Tracheal epithelial cell (primary cell): ENCODE results near the gene ITGB3. TPM values are rescaled to one million over a fixed set of nuclear protein-coding genes. Genes with fewer than 3 reads are reported as not detected.

Source experiments
- total RNA-seq: library from RNA; depleted of rRNA; stranded (reverse); fragments of >200 nt; gene quantifications from 2 replicates; pipeline ENCODE4 v1.2.1, GENCODE V29; 2014

Gene ITGB3
- total RNA-seq: 0.64 and 97.1 TPM in 2 replicates

GRCh38 chr17:47253541-47254402, at the start of gene ITGB3:
ITGB3 (plus strand) TSS chr17:47253827; CDS start chr17:47253862, 35 bp downstream.

DNA sequence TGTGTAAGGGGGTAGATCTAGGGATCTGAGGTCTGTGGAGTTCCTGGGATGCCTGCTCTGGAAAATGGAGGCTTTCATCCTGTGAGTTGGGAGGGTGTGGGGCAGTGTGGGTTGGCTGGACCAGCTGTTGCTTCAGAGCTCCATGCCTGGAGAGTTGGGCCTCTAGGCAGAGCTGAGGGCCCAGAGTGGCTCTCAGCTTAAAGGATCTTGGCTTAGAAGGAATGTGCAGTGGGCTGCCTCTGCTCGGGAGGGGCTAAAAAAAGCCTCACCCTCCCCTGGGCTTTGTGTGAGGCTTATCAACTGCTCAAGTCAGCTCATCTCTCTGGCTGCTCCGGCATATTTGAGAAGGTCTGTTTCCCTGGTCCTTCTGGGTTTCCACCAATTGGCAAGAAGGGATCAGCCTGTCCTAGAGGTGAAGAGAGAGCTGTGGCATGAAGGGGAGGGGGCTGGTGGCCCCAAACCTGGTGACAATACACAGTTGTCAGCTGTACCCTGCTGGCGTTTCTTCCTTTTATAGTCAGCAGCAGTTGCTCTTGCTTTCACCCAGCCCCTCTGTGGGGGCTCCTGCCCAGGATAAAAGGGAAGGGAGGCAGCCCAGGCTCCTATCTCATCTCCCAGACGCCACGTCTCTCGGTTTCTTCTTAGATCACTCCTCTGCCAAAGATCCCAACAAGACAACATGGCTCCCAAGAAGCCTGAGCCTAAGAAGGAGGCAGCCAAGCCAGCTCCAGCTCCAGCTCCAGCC, 44.7 kb upstream of the ITGB3 start, which contains the start of gene MYL4:
TSS of gene MYL4 (plus strand) at position 605 of the 745 bp plus-strand sequence. CDS start at position 680, 75 bp downstream.

GRCh38 chr17:47323382-47324223, 70.0 kb downstream of the ITGB3 start, which contains the start of gene EFCAB13:
EFCAB13 (plus strand) TSS chr17:47323955; CDS start chr17:47328354, 4,399 bp downstream.

Other genes starting within 250 kb of the ITGB3 start
- 68.2 and 72.9 TPM in 2 replicates for gene CDC27, start 64.5 kb upstream of the ITGB3 start, total RNA-seq
- not detected in 2 replicates for gene MYL4, start 44.5 kb upstream of the ITGB3 start, total RNA-seq
- gene EFCAB13, start 70.1 kb downstream of the ITGB3 start, total RNA-seq: 0.85 and 7.5 TPM in 2 replicates